ENCODE data around the gene PCIF1.
"Not testable (repeated sequence)": the region's sequence is repeated elsewhere in the genome, so short reads cannot be mapped to it uniquely, and the experiment has no call there.

The PCIF1 gene

GRCh38 chr20:45988830-45989229, 54.3 kb downstream of the PCIF1 start:
- DNase-seq (ENCODE audit: insufficient read length, low spot score); FAIRE-seq: not testable (repeated sequence)

GRCh38 chr20:45991616-45992015, 57.1 kb downstream of the PCIF1 start:
- FAIRE-seq: no peak

GRCh38 chr20:45993197-45993951, 58.9 kb downstream of the PCIF1 start:
- no peak for FAIRE-seq
- DNase-seq (ENCODE audit: insufficient read length, low spot score): no peak

More at GRCh38 chr20:45991616-45992015, 57.1 kb downstream of the PCIF1 start:
- DNase-seq (ENCODE audit: insufficient read length, low spot score): no peak

GRCh38 chr20:45994761-45995493, 60.4 kb downstream of the PCIF1 start:
- DNase-seq (ENCODE audit: insufficient read length, low spot score) (no peak), FAIRE-seq (no peak)

- not testable (repeated sequence) for FAIRE-seq; DNase-seq (ENCODE audit: insufficient read length, low spot score)
These were observed 61.1 kb downstream of the PCIF1 start for GRCh38 chr20:45995495-45996097.

GRCh38 chr20:45997187-45997586, 62.7 kb downstream of the PCIF1 start:
- DNase-seq (ENCODE audit: insufficient read length, low spot score) (no peak), FAIRE-seq (no peak)
